SH-SY5Y (cell line): ENCODE measurements around the gene HES4.

Experiments
- GATA2 ChIP-seq: IDR thresholded peaks from 2 replicates; pipeline ENCODE4 v1.6.1; 2011; ENCODE audit warnings: mild to moderate bottlenecking, low read depth, low read length
- GATA3 ChIP-seq: IDR thresholded peaks from 2 replicates; pipeline ENCODE4 v1.6.1; 2011; ENCODE audit warnings: low read depth, mild to moderate bottlenecking, low read length, moderate library complexity

The HES4 gene

GRCh38 chr1:999725-1000356 is at the start of gene HES4:
HES4 (minus strand) TSS chr1:1000097; CDS start chr1:999973, 124 bp downstream.
- TF ChIP-seq GATA3 (no peak), GATA2 (no peak)

- TF ChIP-seq GATA2 (no peak), GATA3 (no peak)
Measured at GRCh38 chr1:1048765-1049164, 48.9 kb upstream of the HES4 start.

GRCh38 chr1:1047963-1048362 is 48.1 kb upstream of the HES4 start:
- TF ChIP-seq GATA2 = no peak
- TF ChIP-seq GATA3 = no peak

GRCh38 chr1:1047407-1047806 is 47.5 kb upstream of the HES4 start:
- TF ChIP-seq GATA3 (no peak), GATA2 (no peak)

GRCh38 chr1:1046767-1047166 is 46.9 kb upstream of the HES4 start:
- TF ChIP-seq GATA3 (no peak), GATA2 (no peak)

- TF ChIP-seq GATA2 (no peak), GATA3 (no peak)
Measured at GRCh38 chr1:1046243-1046642, 46.3 kb upstream of the HES4 start.

GRCh38 chr1:1045129-1045528 is 45.2 kb upstream of the HES4 start:
- TF ChIP-seq GATA3 = no peak
- no peak for TF ChIP-seq GATA2

- TF ChIP-seq GATA2 = no peak
- TF ChIP-seq GATA3 = no peak
Measured at GRCh38 chr1:1044455-1045078, 44.7 kb upstream of the HES4 start.

GRCh38 chr1:1043921-1044320 is 44.0 kb upstream of the HES4 start:
- TF ChIP-seq GATA3 (no peak), GATA2 (no peak)

- TF ChIP-seq GATA2 (no peak), GATA3 (no peak)
Measured at GRCh38 chr1:1043411-1043810, 43.5 kb upstream of the HES4 start.

- TF ChIP-seq GATA2 (no peak), GATA3 (no peak)
Measured at GRCh38 chr1:1042835-1043234, 42.9 kb upstream of the HES4 start.

GRCh38 chr1:1041873-1042272 is 42.0 kb upstream of the HES4 start:
- TF ChIP-seq GATA2 (no peak), GATA3 (no peak)

- TF ChIP-seq GATA3 (no peak), GATA2 (no peak)
Measured at GRCh38 chr1:1041092-1041523, 41.2 kb upstream of the HES4 start.

GRCh38 chr1:1040004-1040991 is 40.4 kb upstream of the HES4 start:
- TF ChIP-seq GATA3 (no peak), GATA2 (no peak)

- TF ChIP-seq GATA3 (no peak), GATA2 (no peak)
Measured at GRCh38 chr1:1039145-1039910, 39.4 kb upstream of the HES4 start.
